GM21576 (cell line): ENCODE measurements around the gene C2CD4C.
"Not testable (repeated sequence)": the region's sequence is repeated elsewhere in the genome, so short reads cannot be mapped to it uniquely, and the experiment has no call there.

Experiments
- ATAC-seq: cut with Tn5 transposase; IDR thresholded peaks from one replicate; pipeline ENCODE4 v1.9.1; 2021; ENCODE audit warnings: mild to moderate bottlenecking, moderate library complexity; ENCODE audit not compliant: unreplicated experiment

C2CD4C gene

DNA sequence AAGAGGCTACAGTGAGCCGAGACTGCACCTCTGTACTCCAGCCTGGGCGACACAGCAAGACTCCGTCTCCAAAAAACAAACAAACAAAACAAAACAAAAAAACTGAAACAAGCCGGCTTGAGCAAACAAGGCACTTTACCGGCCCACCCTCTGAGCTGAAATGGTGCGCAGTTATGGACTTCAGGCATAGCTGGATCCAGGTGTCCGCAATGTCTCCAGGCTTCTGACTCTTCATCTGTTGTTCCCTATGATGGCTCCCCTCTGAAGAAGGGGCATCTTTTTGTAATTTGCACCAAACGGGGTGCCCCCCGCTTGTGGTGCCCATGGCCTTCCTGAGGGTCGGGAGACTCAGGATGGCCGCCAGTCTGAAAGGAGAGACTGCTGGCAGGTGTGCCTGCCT is 6.2 kb downstream of the C2CD4C start:
- ATAC-seq, result no peak

GRCh38 chr19:401866-402511 is 7.0 kb downstream of the C2CD4C start:
- no peak for ATAC-seq

- ATAC-seq, result no peak
These were observed 7.7 kb downstream of the C2CD4C start for GRCh38 chr19:400976-401865.

DNA sequence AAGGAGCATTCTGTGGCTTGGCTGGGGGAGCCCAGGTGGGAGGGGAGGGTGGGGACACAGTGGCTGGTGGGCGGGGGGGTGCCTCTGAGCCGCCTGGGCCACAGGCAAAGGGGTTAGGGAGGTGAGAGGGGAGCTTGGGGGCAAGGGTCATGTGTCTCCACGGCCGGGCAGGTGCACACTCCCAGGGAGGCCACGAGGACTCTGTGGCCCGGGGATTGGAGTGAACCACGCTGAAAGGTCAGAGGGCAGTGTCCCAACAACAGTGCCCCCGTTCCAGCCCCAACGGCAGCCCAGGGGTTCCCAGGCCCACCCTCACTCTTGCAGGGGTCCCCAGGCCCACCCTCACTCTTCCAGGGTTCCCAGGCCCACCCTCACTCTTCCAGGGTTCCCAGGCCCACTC is 9.6 kb downstream of the C2CD4C start:
- ATAC-seq, result no peak

DNA sequence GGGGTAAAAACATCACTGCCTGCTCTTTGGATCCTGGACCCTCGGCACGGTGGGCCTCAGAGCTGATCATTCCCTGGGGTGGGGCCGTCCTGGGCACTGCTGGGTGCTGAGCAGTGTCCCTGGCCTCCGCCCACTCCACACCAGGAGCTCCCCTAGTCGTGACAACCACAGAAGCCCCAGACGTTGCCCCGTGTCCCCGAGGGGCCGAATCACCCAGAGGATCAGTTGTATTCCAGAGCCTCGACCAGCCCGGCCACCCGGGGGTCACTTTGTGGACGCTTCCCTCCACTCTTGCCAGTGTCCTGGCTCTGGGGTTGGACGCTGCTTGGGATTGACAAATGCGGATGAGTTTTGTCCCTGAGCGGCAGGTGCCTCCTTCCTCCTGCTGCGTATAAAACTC is 10.2 kb downstream of the C2CD4C start:
- ATAC-seq, result no peak

DNA sequence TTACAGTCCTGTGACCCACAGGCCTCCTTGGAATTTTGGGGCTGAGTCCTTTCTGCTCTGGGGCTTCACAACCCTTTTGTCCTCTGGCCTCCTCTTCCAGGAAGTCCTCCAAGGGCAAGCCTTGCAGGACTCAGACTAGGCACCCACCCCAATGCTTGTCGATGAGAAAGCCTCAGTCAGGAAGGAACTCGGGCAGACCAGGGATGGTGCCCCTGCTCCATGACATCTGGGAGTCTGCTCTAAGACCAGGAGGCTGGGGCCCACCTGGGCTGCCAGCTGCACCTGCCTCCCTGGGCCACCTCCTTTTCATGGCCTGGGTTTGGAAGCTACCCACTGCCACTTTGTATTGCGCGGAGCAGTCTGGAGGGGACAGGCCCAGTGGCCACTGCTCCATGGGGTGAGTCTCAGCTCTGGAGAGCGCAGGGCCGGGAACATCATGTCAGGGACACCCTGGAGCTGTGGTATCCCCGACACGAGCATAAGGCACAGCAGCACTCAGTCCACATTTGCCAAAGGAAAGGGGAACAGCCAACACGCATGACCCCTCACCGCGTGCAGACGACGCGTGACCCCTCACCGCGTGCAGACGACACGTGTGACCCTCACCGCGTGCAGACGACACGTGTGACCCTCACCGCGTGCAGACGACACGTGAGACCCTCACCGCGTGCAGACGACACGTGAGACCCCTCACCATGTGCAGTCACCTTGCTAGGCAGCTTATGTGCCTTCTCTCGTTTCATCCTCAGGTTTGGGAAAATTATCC is 10.8 kb downstream of the C2CD4C start:
- ATAC-seq, result no peak

GRCh38 chr19:397321-397720 is 11.6 kb downstream of the C2CD4C start:
- no peak for ATAC-seq

DNA sequence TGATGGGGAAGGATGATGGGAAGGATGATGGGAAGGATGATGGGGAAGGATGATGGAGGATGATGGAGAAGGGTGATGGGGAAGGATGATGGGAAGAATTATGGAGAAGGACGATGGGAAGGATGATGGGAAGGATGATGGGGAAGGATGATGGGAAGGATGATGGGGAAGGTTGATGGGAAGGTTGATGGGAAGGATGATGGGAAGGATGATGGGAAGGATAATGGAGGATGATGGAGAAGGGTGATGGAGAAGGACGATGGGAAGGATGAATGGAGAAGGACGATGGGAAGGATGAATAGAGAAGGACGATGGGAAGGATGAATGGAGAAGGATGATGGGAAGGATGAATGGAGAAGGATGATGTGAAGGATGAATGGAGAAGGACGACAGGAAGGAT is 13.5 kb downstream of the C2CD4C start:
- ATAC-seq, result no peak

GRCh38 chr19:394857-395256 is 14.1 kb downstream of the C2CD4C start:
- not testable (repeated sequence) for ATAC-seq

DNA sequence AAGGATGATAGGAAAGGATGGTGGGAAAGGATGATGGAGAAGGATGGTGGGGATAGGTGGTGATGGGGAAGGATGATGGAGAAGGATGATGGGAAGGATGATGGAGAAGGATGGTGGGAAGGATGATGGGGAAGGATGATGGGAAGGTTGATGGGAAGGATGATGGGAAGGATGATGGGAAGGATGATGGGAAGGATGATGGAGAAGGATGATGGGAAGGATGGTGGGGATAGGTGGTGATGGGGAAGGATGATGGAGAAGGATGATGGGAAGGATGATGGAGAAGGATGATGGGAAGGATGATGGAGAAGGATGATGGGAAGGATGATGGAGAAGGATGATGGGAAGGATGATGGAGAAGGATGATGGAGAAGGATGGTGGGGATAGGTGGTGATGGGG is 15.4 kb downstream of the C2CD4C start:
- not testable (repeated sequence) for ATAC-seq

- ATAC-seq, result no peak
These were observed 16.5 kb downstream of the C2CD4C start for GRCh38 chr19:392375-392970.

DNA sequence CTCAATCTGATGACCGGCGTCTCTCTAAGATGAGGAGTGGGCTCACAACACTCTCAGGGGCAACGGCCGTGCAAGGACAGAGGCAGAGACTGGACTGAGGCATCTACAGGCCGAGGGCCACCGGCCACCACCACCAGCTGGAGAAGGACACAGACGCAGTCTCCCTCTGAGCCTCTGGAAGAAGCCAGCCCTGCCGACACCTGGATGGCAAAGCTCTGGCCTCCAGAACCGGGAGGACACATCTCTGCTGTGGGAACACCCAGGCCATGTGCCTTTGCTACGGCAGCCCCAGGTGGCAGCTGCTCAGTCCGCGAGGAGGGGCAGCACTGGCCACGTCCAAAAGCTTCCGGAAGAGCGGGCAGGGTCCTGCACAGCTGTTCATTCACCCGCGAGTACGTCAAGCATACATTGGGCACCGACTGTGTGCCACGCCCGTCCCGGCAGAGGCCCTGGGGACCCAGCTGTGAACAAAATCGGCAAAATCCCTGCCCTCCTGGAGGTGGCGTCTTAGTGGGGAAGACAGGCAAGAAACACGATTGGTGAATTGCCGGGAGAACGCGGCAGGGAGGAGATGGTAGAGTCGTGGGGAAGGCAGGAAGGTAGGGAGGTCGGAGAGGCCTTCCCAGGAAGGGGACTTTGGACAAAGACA is 17.1 kb downstream of the C2CD4C start:
- ATAC-seq, result no peak

- ATAC-seq, result no peak
These were observed 17.8 kb downstream of the C2CD4C start for GRCh38 chr19:391207-391557.

DNA sequence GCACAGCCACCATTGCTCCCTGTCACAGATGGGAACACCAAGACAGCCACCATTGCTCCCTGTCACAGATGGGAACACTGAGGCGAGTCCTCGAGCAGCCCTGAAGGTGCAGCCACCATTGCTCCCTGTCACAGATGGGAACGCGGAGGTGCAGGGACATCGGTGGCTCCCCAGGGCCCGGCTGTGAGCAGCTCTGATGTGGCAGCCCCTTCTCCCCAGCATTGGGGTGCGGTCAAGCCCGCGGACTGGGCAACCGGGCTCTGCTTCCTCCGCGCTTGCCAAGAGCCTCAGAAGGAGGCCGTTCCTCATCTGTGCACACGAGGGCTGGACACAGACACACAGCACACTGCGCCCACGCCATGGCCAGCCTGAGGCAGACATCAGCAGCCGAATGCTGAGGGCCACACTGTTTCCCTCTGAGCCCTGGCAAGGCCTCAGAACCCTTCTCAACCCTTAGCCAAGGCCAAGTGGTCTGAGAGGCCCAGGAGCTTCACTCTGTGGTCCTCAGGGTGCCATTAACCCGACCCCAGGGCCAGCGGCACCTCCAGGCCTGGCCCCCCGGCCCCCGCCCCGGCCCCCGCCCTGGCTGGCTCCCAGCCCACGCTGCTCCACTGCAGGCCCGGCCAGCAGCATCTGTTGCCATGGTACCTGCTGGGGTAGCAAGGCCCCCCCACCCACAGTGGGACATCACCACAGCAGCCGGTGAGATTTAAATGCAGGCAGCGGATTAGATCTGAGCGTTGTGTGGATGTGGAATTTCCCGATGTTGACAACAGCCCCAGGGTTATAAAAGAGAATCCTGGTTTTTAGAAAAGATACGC is 18.4 kb downstream of the C2CD4C start:
- ATAC-seq, result no peak

DNA sequence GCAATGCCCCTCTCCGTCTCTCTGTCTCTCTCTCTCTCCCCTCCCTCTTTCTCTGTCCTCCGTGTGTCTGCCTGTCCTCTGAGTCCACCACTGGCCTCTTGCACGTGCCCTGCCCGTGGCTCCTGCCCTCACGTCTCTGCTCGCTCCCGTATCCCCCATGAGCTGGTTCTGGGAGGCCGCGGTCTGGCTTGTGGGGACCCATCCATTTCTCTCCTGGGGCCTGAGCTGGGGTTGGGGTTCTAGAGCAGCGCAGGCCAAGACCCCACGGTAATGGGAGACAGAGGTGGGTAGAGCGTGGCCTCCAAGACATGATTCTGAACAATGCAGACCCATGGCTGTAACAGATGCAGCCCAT is 19.0 kb downstream of the C2CD4C start:
- no peak for ATAC-seq

- no peak for ATAC-seq
These were observed 19.6 kb downstream of the C2CD4C start for GRCh38 chr19:389255-389934.

- ATAC-seq, result no peak
These were observed 20.3 kb downstream of the C2CD4C start for GRCh38 chr19:388691-389090.

DNA sequence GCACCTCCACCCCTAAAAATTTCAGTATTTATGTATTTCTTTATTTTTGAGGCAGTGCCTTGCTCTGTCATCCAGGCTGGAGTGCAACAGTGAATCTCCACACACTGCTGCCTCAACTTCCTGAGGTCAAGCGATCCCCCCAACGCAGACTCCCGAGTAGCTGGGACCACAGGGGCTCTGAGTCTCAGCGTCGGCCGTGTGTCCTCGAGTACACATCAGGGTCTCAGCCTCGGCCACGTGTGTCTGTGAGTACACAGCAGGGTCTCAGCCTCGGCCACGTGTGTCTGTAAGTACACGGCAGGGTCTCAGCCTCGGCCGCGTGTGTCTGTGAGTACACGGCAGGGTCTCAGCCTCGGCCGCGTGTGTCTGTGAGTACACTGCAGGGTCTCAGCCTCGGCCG is 21.2 kb downstream of the C2CD4C start:
- ATAC-seq, result no peak

GRCh38 chr19:386632-387301 is 22.2 kb downstream of the C2CD4C start:
- ATAC-seq, result not testable (repeated sequence)
